HG02610 (cell line): ENCODE data around the gene SMG9.
"Not testable (repeated sequence)": the region's sequence is repeated elsewhere in the genome, so short reads cannot be mapped to it uniquely, and the experiment has no call there.

Source experiments
- ATAC-seq: cut with Tn5 transposase; IDR thresholded peaks from one replicate; pipeline ENCODE4 v1.9.1; 2021; ENCODE audit warnings: mild to moderate bottlenecking, moderate library complexity; ENCODE audit not compliant: unreplicated experiment

The SMG9 gene

DNA sequence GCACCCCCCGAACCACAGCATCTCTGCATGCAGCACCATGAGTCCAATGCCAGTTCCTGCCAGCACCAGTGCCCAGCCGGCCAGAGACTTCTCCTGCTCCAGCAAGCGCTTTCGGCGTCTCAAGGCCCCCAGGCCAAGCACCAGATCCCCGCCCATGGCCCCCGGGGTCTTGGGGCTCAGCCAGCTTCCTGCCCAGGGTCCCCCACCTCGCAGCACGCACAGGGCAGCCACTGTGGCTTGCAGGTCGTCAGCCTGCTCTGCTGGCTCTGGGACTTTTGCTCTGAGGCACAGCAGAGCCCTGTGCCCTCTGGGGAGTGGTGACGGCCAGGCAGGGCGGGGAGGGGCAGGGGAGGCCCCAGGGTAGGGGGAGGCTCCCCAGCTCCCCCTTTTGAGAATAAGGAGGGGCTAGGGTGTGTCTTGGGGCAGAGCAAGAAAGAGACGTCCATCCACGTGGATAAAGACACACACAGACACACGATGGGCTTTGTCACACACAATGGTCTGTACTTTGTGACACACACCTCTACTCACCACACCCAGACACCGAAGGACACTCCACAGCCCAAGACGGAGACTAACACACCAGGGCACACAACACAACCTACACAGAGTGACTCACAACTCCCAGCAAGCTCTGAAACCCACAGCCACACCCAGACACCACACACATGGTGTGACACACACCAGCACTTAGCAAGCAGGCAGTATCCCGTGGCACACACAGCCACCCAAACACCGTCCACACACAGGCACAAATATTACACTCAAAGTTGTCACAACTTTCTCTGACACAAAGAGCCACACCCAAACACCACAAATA, 26.2 kb upstream of the SMG9 start, which contains the start of gene KCNN4:
TSS of gene KCNN4 (minus strand) at position 268 of the 820 bp plus-strand sequence. CDS start at position 156, 112 bp downstream.
- no peak for ATAC-seq

DNA sequence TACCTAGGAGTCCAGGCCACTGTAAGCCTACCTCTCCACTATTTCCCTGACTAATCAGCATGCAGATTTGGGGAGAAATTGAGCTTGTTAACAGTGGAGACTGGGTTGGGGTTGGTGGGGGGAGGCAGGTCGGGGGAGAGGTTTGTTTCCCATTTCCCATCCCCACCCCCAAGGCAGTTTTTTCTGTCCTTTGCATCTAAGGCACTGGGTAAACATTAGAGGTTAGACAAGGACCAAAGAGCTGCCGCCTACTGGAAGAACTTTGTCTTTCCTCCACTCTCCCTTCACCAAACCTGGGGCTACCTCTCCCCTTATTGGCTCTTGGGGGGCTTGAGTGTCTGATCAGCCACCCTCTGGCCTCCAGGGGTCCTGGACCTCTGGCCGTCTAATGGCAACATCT, 25.1 kb upstream of the SMG9 start:
- ATAC-seq, result no peak

DNA sequence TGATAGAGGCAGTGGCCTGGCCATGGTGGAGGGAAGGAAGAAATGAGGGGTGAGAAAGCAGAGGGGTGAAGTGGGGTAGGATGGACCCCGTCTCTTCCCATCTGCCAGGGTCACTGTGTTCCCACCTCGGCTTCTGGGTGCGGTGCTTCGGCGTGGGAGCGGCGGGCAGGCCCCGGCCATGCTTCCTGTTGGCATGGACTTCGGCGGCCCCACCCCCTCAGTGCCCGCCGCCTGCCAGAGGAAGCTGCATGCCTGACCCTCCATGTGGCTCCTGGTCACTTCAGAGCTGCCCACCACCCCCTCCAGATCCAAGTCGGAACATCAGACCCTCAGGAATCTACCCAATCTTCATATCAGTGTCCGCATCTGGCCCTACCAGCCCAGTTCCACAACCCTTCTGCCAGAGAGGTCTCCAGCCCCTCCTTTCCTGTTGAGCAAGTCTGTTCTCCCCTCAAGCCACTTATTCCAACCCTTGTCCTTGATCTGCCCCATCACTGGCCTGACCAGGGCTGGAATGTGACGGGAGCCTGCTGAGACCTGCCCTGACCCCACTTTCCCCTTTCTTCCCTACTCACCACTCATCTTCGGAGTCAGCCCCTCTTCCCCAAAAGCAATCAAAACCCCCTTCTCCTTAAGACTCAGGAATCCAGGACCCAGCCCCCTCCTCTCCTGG, 24.5 kb upstream of the SMG9 start:
- no peak for ATAC-seq

- no peak for ATAC-seq
These were observed 23.9 kb upstream of the SMG9 start for GRCh38 chr19:43778651-43779050.

DNA sequence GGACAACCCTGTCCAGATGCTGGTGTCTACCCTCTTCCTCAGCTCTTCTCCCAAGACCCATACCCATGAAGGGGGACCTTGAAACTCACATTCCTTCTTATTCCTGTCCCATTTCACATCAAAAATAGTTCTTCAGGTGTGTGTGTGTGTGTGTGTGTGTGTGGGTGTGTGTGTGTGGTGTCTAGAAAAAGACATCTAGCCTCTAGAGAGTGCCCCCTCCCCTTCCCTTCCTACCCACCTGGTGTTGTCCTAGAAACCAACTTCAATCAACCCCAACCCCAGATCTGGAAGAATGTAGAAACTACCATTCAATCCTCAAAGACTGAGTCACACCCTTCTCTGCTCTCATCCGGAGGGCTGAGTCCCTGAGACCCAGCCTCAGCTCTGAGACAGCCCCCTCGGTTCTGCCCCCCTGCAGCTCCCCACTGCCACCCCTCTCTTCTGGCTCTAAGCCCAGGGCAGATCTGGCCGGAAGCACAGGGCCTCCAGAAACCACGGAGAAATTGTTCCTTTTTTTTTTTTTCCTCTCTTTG, 22.5 kb upstream of the SMG9 start:
- no peak for ATAC-seq

- no peak for ATAC-seq
These were observed 21.5 kb upstream of the SMG9 start for GRCh38 chr19:43776286-43776685.

- no peak for ATAC-seq
These were observed 20.6 kb upstream of the SMG9 start for GRCh38 chr19:43775299-43775890.

GRCh38 chr19:43774940-43775258, 20.1 kb upstream of the SMG9 start:
- not testable (repeated sequence) for ATAC-seq

DNA sequence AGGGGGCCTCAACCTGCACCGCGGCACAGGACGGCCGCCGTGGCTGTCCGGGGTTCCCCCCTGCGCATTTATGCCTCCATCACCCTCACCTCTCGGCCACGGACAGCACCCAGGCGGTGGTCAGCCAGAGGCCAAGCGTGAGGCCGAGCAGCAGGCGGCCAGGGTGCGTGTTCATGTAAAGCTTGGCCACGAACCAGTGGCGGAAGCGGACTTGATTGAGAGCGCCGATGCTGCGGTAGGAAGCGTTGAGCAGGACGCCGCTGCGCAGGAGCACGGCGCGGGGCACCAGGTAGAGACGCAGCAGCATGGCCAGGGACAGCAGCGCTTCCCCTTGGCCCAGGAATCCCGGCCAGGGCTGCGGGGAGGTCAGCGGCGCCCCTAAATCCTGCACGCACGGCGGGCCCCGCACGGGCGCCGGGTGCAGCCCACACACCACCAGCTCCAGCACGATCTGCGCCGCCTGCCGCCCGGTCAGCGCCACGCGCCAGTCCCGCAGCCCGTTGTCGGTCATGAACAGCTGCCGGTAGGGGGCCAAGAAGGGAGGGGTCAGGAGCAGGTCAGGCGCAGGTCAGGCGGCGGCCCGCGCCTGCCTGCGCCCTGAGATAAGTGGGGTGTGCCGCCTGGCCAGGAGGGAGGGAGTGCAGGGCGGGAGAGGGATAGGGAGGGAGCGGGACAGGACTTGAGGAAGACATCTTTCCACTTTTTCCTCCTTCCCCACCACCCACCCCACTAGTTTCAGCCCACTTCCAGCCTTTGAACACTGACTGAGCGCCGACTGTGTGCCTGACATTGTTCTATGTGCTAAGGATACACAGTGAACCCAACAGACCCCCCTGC, 19.6 kb upstream of the SMG9 start:
- no peak for ATAC-seq

DNA sequence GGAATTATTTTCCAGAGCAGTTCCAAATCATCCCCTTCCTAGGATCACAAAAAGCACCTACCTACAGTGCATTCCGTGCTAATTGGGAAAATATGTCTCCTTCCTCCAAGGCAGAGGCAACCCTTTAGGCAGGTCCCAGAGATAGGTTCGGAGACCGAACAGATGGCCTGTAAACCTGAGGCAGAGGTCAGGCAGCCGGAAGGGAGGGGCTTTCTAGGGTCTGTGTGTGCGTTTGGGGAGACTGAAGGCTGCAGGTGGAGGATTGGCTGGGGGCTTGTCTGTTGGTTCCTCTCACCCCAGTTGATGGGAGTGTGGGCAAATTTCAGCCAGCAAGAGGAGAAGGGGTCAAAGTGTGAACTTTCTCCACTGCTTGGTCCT, 19.0 kb upstream of the SMG9 start:
- ATAC-seq, result no peak

GRCh38 chr19:43769256-43769655, 14.5 kb upstream of the SMG9 start:
- ATAC-seq, result no peak

- ATAC-seq, result no peak
These were observed 13.7 kb upstream of the SMG9 start for GRCh38 chr19:43768273-43769050.

DNA sequence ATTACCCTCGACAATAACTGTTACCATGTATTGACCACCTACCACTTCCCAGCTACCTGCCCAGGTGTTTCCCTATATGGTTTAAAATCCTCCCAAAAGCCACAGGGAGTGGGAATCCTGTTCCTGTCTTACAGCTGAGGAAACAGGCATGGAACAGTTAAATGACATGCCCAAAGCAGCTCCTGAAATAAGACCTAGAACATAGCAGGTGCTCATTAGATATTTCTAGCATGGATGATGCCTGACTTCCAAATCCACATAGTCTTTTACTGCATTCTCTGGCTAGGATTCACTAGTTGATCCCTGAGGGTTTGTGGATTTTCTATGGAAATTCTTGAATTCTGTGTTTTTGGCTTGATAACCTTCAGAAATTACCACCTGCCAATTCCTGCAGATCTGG, 13.1 kb upstream of the SMG9 start:
- no peak for ATAC-seq

- ATAC-seq, result no peak
These were observed 12.6 kb upstream of the SMG9 start for GRCh38 chr19:43767316-43767715.

GRCh38 chr19:43766755-43767043, 11.9 kb upstream of the SMG9 start:
- ATAC-seq, result no peak

DNA sequence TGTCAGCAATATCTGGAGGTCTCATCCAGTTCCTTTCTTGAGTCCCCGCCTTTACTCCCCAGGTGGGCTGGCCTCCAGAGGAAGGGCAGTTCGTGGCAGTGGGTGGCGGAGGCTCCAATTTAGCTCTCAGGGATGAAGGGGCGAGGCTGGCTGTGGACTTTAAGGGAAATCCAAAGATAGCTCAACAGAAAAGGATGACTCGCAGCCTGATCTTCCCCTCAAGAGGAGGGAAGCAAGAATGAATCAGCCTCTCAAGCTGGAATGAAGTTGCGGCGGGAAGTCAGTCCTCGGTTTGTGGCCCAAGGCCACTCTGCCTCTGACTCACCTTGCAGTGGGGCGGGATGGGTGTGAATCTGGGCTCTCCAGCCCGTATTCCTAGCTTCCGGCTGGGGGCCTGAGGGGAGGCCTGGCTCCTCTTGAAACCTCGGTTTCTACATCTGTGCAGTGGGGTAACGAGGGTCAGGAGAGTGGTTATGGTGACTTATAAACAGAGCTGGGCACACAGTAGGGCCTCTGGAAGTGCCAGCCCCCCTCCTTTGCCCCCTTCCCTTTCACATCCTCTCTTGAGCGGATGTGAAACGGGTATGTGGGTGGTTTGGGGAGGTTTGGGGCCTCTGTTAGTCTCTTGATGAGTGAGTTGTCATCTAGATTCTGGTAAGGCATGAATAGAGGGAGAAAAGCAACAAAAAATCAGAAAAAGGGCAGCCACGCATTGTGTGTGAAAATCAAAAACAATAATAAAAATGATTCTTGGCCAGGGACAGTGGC, 10.5 kb upstream of the SMG9 start:
- ATAC-seq, result peak; percentile 67

DNA sequence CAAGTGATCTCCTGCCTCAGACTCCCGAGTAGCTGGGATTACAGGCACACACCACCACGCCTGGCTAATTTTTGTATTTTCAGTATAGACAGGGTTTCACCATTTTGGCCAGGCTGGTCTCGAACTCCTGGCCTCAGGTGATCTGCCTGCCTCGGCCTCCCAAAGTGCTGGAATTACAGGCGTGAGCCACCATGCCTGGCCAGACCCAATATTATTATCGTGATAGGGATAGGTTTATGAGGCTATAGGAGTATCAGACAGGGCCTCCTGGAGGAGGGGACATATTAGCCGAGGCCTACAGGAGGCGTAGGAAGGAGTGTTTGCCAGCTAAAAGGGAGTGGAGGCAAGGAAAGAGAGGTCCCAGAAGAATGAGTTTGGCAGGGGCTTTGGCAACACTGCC, 9.9 kb upstream of the SMG9 start:
- not testable (repeated sequence) for ATAC-seq

- ATAC-seq, result peak; percentile 33
These were observed 8.7 kb upstream of the SMG9 start for GRCh38 chr19:43763473-43763939.

- ATAC-seq, result no peak
These were observed 8.1 kb upstream of the SMG9 start for GRCh38 chr19:43762814-43763213.

- ATAC-seq, result no peak
These were observed 6.2 kb upstream of the SMG9 start for GRCh38 chr19:43760941-43761340.
